Small intestine (tissue), 7 donors: ENCODE data around the gene UBL4A. TPM values are rescaled to one million over a fixed set of nuclear protein-coding genes. Genes with fewer than 3 reads are reported as not detected.

Experiments
- DNase-seq, 2 donors: peaks; one replicate each; pipeline versions ENCODE4 v3.0.0 to v3.0.0-alpha.2; 2013
- FAIRE-seq: peaks from 2 replicates; lab custom pipeline; 2012; peaks lifted over from hg19 to GRCh38; lab: Jason Lieb, UNC
- H3K27ac ChIP-seq, 3 donors: one replicate each; pipeline ENCODE4 v1.5.1; 2013; ENCODE audit warnings: low read length in 2 of 3, mild to moderate bottlenecking in 2 of 3, control low read depth in 1 of 3, inconsistent platforms in 1 of 3, low read depth in 1 of 3, moderate library complexity in 1 of 3
- H3K27me3 ChIP-seq, 3 donors: one replicate each; pipeline ENCODE4 v1.6.1; 2013; ENCODE audit warnings: low read length in 3 of 3, inconsistent platforms in 1 of 3; ENCODE audit not compliant: control insufficient read depth in 3 of 3, insufficient read depth in 3 of 3
- H3K36me3 ChIP-seq, 3 donors: one replicate each; pipeline ENCODE4 v1.6.1; 2013; ENCODE audit warnings: low read length in 3 of 3, inconsistent platforms in 1 of 3, low read depth in 1 of 3, mild to moderate bottlenecking in 1 of 3, moderate library complexity in 1 of 3; ENCODE audit not compliant: control insufficient read depth in 3 of 3, insufficient read depth in 2 of 3
- H3K4me1 ChIP-seq, 3 donors: one replicate each; pipeline ENCODE4 v1.6.1; 2013; ENCODE audit warnings: low read length in 2 of 3, inconsistent platforms in 1 of 3, low read depth in 1 of 3, mild to moderate bottlenecking in 1 of 3, moderate library complexity in 1 of 3; ENCODE audit not compliant: control insufficient read depth in 3 of 3, insufficient read depth in 2 of 3
- H3K4me3 ChIP-seq, 3 donors: one replicate each; pipeline ENCODE4 v1.5.1; 2013; ENCODE audit warnings: low read length in 3 of 3, control low read depth in 1 of 3, inconsistent platforms in 1 of 3, low read depth in 1 of 3, mild to moderate bottlenecking in 1 of 3, moderate library complexity in 1 of 3
- H3K9me3 ChIP-seq, 2 donors: one replicate each; pipeline ENCODE4 v1.6.1; 2013; ENCODE audit warnings: low read depth in 1 of 2, low read length in 1 of 2; ENCODE audit not compliant: control insufficient read depth in 2 of 2, insufficient read depth in 1 of 2
- WGBS, 3 donors: extraction: QIAGEN DNeasy Blood & Tissue Kit; methylation state at CpG; one replicate each; pipeline ENCODE4 v1.1.7; 2013; 5-methylcytosine and 5-hydroxymethylcytosine counted together
- polyA plus RNA-seq, 4 donors: library from polyadenylated mRNA; stranded (reverse) in 3 of 4; unstranded in 1 of 4; fragments of 200-250 nt in 3 of 4; fragments of 120-200 nt in 1 of 4; gene quantifications; one replicate each; pipeline versions ENCODE4 v1.2.1 to v1.2.3, GENCODE V29; 2013
- donor health status: healthy with polysubstance abuse.
- donor health status: control.
- donor health status: control.
- donor health status: Bipolar disorder and iron deficiency.
- donor health status: healthy.

The UBL4A gene
- polyA plus RNA-seq, 4 donors, result 23.8 to 32.3 (median 28.3) TPM

GRCh38 chrX:154440623-154441357, 45.6 kb downstream of the UBL4A start:
- WGBS, 3 donors, result 85 to 92% (median 87%) methylated on average over 13 to 17 of the region's 17 CpGs
- Histone ChIP-seq H3K9me3 (no peaks in the 10 kb centered on the region), H3K36me3 (peaks cover 0 to 55% (median 4%) of the 10 kb centered on the region in 3 donors), H3K27me3 (no peaks in the 10 kb centered on the region), H3K4me1 (peaks cover 0 to 22% (median 0%) of the 10 kb centered on the region in 3 donors), H3K27ac (no peak overlapping the region), H3K4me3 (no peak overlapping the region)
- FAIRE-seq, result no peak
- no peak for DNase-seq

- H3K36me3 ChIP-seq, result peaks cover 0 to 61% (median 4%) of the 10 kb centered on the region in 3 donors
- H3K9me3 ChIP-seq, result no peaks in the 10 kb centered on the region
- H3K4me1 ChIP-seq, result peaks cover 0 to 16% (median 0%) of the 10 kb centered on the region in 3 donors
- FAIRE-seq, result no peak
- no peaks in the 10 kb centered on the region for H3K27me3 ChIP-seq
- H3K4me3 ChIP-seq, result no peak overlapping the region
- H3K27ac ChIP-seq, result no peak overlapping the region
- DNase-seq, result no peak
- 90 to 92% (median 91%) methylated on average over 17 to 18 of the region's 18 CpGs for WGBS, 3 donors
Observed at GRCh38 chrX:154439841-154440240, 46.6 kb downstream of the UBL4A start.

GRCh38 chrX:154437971-154438893, 48.2 kb downstream of the UBL4A start:
- peak overlapping the region; percentile 61 to 73 (median 65) for H3K4me3 ChIP-seq
- no peaks in the 10 kb centered on the region for H3K9me3 ChIP-seq
- 53 to 80% (median 69%) methylated on average over 17 to 28 of the region's 28 CpGs for WGBS, 3 donors
- FAIRE-seq (no peak), DNase-seq (no peak)
- H3K27me3 ChIP-seq, result no peaks in the 10 kb centered on the region
- H3K36me3 ChIP-seq, result peaks cover 0 to 77% (median 4%) of the 10 kb centered on the region in 3 donors
- H3K4me1 ChIP-seq, result peaks cover 0 to 8% (median 0%) of the 10 kb centered on the region in 3 donors
- H3K27ac ChIP-seq, result no peak overlapping the region

- WGBS, 3 donors, result 0 to 43% (median 12%) methylated on average over 16 to 93 of the region's 93 CpGs
- H3K9me3 ChIP-seq, result no peaks in the 10 kb centered on the region
- peaks cover 0 to 8% (median 0%) of the 10 kb centered on the region in 3 donors for H3K4me1 ChIP-seq
- H3K27me3 ChIP-seq, result no peaks in the 10 kb centered on the region
- H3K4me3 ChIP-seq, result peak within 1 kb of the TSS; percentile 61 to 73 (median 65)
- no peak for FAIRE-seq
- peak; percentile 22 to 76 for DNase-seq
- peaks cover 0 to 78% (median 4%) of the 10 kb centered on the region in 3 donors for H3K36me3 ChIP-seq
- H3K27ac ChIP-seq, result peak within 1 kb of the TSS; percentile 51 to 86 (median 74)
Observed at GRCh38 chrX:154436983-154437752, 49.2 kb downstream of the UBL4A start, which contains the start of gene GDI1. Gene GDI1, plus strand, starts transcription at chrX:154437154. Its CDS starts 101 bp downstream, at chrX:154437255.

GRCh38 chrX:154436374-154436982, 49.9 kb downstream of the UBL4A start:
- FAIRE-seq (no peak), DNase-seq (peak; percentile 8 to 53)
- Histone ChIP-seq H3K27me3 (no peaks in the 10 kb centered on the region), H3K4me1 (peaks cover 0 to 8% (median 0%) of the 10 kb centered on the region in 3 donors), H3K9me3 (no peaks in the 10 kb centered on the region), H3K36me3 (peaks cover 0 to 78% (median 0%) of the 10 kb centered on the region in 3 donors), H3K4me3 (peak overlapping the region; percentile 35 to 73 (median 65)), H3K27ac (peak overlapping the region; percentile 51 to 86 (median 74))
- 5 to 44% (median 33%) methylated on average over 17 to 52 of the region's 78 CpGs for WGBS, 3 donors

- Histone ChIP-seq H3K27me3 (no peaks in the 10 kb centered on the region), H3K27ac (no peak overlapping the region), H3K9me3 (no peaks in the 10 kb centered on the region), H3K4me3 (no peak overlapping the region), H3K36me3 (peaks cover 0 to 79% (median 0%) of the 10 kb centered on the region in 3 donors), H3K4me1 (peaks cover 0 to 15% (median 0%) of the 10 kb centered on the region in 3 donors)
- DNase-seq (no peak), FAIRE-seq (no peak)
- 93 to 95% (median 93%) methylated on average over 13 to 19 of the region's 19 CpGs for WGBS, 3 donors
Observed at GRCh38 chrX:154435171-154435733, 51.2 kb downstream of the UBL4A start.

- no peak for FAIRE-seq
- Histone ChIP-seq H3K36me3 (peaks cover 0 to 73% (median 0%) of the 10 kb centered on the region in 3 donors), H3K4me1 (peaks cover 0 to 15% (median 3%) of the 10 kb centered on the region in 3 donors), H3K27ac (no peak overlapping the region), H3K4me3 (no peak overlapping the region), H3K9me3 (no peaks in the 10 kb centered on the region), H3K27me3 (no peaks in the 10 kb centered on the region)
- no peak for DNase-seq
- WGBS, 3 donors, result 82 to 95% (median 92%) methylated on average over 5 to 7 of the region's 7 CpGs
Observed at GRCh38 chrX:154434394-154435168, 51.8 kb downstream of the UBL4A start.
